ENCODE results near the gene DVL1. TPM values are rescaled to one million over a fixed set of nuclear protein-coding genes. Genes with fewer than 3 reads are reported as not detected.

The DVL1 gene
- total RNA-seq, 1 donor from 2014 or later = 78.6 TPM

GRCh38 chr1:1306070-1306660, 43.1 kb downstream of the DVL1 start:
- peak overlapping the region; percentile 73 for H3K4me3 ChIP-seq (ENCODE audit: low read depth, low read length)
- TF ChIP-seq, protein P1, sequence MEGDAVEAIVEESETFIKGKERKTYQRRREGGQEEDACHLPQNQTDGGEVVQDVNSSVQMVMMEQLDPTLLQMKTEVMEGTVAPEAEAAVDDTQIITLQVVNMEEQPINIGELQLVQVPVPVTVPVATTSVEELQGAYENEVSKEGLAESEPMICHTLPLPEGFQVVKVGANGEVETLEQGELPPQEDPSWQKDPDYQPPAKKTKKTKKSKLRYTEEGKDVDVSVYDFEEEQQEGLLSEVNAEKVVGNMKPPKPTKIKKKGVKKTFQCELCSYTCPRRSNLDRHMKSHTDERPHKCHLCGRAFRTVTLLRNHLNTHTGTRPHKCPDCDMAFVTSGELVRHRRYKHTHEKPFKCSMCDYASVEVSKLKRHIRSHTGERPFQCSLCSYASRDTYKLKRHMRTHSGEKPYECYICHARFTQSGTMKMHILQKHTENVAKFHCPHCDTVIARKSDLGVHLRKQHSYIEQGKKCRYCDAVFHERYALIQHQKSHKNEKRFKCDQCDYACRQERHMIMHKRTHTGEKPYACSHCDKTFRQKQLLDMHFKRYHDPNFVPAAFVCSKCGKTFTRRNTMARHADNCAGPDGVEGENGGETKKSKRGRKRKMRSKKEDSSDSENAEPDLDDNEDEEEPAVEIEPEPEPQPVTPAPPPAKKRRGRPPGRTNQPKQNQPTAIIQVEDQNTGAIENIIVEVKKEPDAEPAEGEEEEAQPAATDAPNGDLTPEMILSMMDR (conservative IDR thresholded peaks at IDR 0.05; ENCODE audit: low read depth, low read length) = peak; percentile 16
- DNase-seq (ENCODE audit: low read depth) = no peak

GRCh38 chr1:1305300-1306069, 43.7 kb downstream of the DVL1 start:
- no peak for DNase-seq (ENCODE audit: low read depth)
- TF ChIP-seq, protein P1 (conservative IDR thresholded peaks at IDR 0.05; ENCODE audit: low read depth, low read length) = peak; percentile 7
- peak overlapping the region; percentile 73 for H3K4me3 ChIP-seq (ENCODE audit: low read depth, low read length)

DNA sequence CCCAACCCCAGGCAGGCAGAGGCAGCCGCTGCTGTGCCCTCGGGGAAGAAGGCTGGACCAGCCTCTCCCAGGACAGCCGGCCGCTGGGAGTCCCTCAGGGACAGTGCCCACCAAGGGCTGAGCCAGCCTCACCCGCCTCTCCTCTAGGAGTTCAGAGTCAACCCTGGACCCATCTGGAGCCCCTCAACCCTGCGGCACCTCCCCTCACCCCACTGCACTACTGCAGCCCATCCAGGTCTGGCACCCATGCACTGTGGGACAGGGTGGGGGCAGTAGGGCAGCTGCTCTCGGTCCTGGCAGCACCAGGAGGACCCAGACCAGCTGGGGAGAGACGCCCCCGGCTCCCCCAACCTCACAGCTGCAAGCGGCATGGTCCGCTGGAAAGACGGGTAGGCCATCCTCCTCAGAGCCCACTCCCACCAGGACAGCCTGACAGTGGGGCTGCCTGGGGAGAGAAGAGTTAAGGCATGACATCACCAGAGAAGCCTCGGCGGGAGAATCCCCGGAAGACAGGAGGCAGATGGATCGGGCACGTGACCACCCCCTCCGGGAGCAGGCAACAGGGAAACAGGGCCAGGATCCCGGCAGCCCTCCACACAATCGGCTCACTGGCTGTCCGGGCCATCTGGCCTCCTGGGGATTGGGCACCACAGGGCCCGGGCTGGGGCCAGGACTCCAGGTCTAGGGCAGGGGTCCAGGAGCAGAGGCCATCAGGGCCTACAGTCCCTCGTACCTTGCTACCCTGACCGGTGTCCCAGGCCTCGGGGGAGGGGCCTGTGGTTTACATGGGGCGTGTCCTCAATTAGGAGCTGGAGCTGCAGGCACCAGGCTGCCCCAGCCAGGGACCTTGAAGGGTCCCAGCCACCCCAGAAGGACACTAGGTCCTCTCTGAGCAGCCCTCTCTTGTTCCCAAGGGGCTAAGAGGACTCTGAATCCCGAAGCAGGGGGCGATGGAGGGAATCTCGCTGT, 44.6 kb downstream of the DVL1 start:
- TF ChIP-seq, protein P1 (conservative IDR thresholded peaks at IDR 0.05; ENCODE audit: low read depth, low read length) = no peak
- peak overlapping the region; percentile 73 for H3K4me3 ChIP-seq (ENCODE audit: low read depth, low read length)
- DNase-seq (ENCODE audit: low read depth) = no peak

DNA sequence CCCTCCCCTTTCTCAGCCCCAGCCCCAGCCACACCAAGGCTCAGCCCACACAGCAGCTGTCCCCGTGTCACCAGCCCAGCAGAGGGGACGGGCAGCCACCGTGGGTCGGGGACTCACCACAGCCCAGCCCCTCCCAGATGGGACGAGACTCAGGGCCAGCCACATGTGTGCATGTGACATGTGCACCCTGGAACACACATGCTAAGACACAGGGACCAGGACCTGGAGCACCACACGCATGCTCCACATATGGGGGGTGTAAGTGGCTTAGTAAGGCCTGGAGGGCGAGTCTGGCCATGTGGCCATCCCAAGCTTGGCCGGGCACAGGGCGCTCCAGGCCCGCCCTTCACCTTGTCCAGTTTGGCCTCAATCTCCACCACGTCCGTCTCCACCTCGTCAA, 45.5 kb downstream of the DVL1 start:
- TF ChIP-seq, protein P1 (conservative IDR thresholded peaks at IDR 0.05; ENCODE audit: low read depth, low read length) = no peak
- no peak overlapping the region for H3K4me3 ChIP-seq (ENCODE audit: low read depth, low read length)
- no peak for DNase-seq (ENCODE audit: low read depth)

- DNase-seq (ENCODE audit: low read depth) = no peak
- TF ChIP-seq, protein P1 (conservative IDR thresholded peaks at IDR 0.05; ENCODE audit: low read depth, low read length) = no peak
- H3K4me3 ChIP-seq (ENCODE audit: low read depth, low read length) = no peak overlapping the region
These were observed 46.2 kb downstream of the DVL1 start for GRCh38 chr1:1302951-1303509.

DNA sequence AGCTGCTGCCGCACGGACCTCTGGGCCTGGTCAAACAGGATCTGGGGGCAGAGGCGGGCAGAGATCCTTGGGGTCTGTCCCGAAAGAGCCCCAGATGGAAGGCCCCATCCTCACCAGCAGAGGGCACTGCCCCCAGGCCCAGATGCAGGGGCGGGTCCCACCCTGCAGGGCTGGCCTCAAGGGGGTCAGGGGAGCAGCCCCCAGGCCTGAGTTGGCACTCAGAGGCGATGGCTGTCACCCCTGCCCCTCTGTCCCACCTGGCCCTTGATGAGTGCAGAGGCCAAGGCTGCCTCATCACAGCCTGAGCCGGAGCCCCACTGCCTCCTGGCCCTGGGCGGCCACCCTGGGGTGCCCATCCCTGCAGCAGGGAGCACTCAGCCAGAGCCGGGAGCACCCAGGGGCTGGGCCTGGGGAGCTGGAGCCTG, 47.2 kb downstream of the DVL1 start:
- DNase-seq (ENCODE audit: low read depth) = no peak

More for the DNA sequence above, 47.2 kb downstream of the DVL1 start:
- no peak overlapping the region for H3K4me3 ChIP-seq (ENCODE audit: low read depth, low read length)
- TF ChIP-seq, protein P1 (conservative IDR thresholded peaks at IDR 0.05; ENCODE audit: low read depth, low read length) = peak; percentile 58

Data from epithelial cell of proximal tubule (primary cell).